ENCODE measurements around the gene RAET1G.
"Not testable (repeated sequence)": the region's sequence is repeated elsewhere in the genome, so short reads cannot be mapped to it uniquely, and the experiment has no call there.

The RAET1G gene

DNA sequence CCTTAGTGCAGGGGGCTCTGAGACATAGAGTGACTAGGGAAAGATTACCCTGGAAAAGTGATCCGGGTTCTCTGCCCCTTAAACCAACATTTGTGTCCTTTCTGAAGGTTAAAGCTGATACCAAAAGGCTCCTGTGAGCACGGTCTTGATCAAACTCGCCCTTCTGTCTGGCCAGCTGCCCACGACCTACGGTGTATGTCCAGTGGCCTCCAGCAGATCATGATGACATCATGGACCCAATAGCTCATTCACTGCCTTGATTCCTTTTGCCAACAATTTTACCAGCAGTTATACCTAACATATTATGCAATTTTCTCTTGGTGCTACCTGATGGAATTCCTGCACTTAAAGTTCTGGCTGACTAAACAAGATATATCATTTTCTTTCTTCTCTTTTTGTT lies 25.7 kb upstream of the RAET1G start:
- Histone ChIP-seq H3K27ac (ENCODE audit: low read length) (no peak overlapping the region), H3K4me3 (ENCODE audit: low read length) (no peak overlapping the region), H3K79me2 (ENCODE audit: low read length) (no peaks in the 10 kb centered on the region), H3K27me3 (replicated peaks; ENCODE audit: insufficient read depth, low read length) (peaks cover 60% of the 10 kb centered on the region), H3K9me3 (replicated peaks; ENCODE audit: insufficient read depth, low read length) (no peaks in the 10 kb centered on the region), H3K4me2 (ENCODE audit: low read depth, low read length) (no peak overlapping the region), H4K20me1 (ENCODE audit: insufficient read depth, low read length) (no peaks in the 10 kb centered on the region), H3K36me3 (replicated peaks; ENCODE audit: insufficient read depth, low read length) (no peaks in the 10 kb centered on the region), H3F3A (ENCODE audit: insufficient read depth, low read length) (no peaks in the 10 kb centered on the region), H2AFZ (ENCODE audit: low read length) (no peak overlapping the region), H3K9ac (ENCODE audit: low read length) (no peak overlapping the region), H3K4me1 (ENCODE audit: low read length) (no peaks in the 10 kb centered on the region), H3K9me2 (replicated peaks; ENCODE audit: insufficient read depth, low read length) (no peaks in the 10 kb centered on the region)
- TF ChIP-seq, protein P1, sequence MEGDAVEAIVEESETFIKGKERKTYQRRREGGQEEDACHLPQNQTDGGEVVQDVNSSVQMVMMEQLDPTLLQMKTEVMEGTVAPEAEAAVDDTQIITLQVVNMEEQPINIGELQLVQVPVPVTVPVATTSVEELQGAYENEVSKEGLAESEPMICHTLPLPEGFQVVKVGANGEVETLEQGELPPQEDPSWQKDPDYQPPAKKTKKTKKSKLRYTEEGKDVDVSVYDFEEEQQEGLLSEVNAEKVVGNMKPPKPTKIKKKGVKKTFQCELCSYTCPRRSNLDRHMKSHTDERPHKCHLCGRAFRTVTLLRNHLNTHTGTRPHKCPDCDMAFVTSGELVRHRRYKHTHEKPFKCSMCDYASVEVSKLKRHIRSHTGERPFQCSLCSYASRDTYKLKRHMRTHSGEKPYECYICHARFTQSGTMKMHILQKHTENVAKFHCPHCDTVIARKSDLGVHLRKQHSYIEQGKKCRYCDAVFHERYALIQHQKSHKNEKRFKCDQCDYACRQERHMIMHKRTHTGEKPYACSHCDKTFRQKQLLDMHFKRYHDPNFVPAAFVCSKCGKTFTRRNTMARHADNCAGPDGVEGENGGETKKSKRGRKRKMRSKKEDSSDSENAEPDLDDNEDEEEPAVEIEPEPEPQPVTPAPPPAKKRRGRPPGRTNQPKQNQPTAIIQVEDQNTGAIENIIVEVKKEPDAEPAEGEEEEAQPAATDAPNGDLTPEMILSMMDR (IDR thresholded peaks at IDR 0.05; ENCODE audit: low read length) = no peak
- no peak for TF ChIP-seq EZH2phosphoT487 (IDR thresholded peaks at IDR 0.05; ENCODE audit: low read length)
- no peak for TF ChIP-seq EZH2 (optimal IDR thresholded peaks at IDR 0.05; ENCODE audit: low read depth, low read length)
- no peak for DNase-seq

DNA sequence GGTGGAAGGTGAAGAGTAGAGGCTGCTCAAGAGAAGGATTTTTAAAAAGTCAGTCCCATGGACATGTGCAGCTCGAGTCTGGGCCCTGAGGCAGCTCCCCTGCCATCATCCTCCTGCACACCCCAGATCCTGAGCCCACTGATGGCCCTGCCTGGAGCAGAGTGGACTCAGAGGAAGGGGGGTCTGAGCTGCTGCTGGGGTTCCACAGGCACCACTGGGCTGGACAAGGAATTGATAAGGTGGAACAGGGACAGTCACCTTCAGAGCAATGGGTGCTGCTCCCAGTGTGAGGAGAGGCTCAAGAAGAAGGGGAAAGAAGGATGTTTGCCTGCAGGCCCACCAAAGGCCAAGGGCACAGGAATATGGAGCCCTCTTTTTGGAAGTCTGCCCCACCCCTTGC lies 25.1 kb upstream of the RAET1G start:
- Histone ChIP-seq H3K4me2 (ENCODE audit: low read depth, low read length) (no peak overlapping the region), H3K79me2 (ENCODE audit: low read length) (no peaks in the 10 kb centered on the region), H3K36me3 (replicated peaks; ENCODE audit: insufficient read depth, low read length) (no peaks in the 10 kb centered on the region), H3K27me3 (replicated peaks; ENCODE audit: insufficient read depth, low read length) (peaks cover 54% of the 10 kb centered on the region), H3F3A (ENCODE audit: insufficient read depth, low read length) (no peaks in the 10 kb centered on the region), H3K9ac (ENCODE audit: low read length) (no peak overlapping the region), H4K20me1 (ENCODE audit: insufficient read depth, low read length) (no peaks in the 10 kb centered on the region), H2AFZ (ENCODE audit: low read length) (no peak overlapping the region), H3K4me1 (ENCODE audit: low read length) (no peaks in the 10 kb centered on the region), H3K9me2 (replicated peaks; ENCODE audit: insufficient read depth, low read length) (no peaks in the 10 kb centered on the region), H3K9me3 (replicated peaks; ENCODE audit: insufficient read depth, low read length) (no peaks in the 10 kb centered on the region), H3K4me3 (ENCODE audit: low read length) (no peak overlapping the region), H3K27ac (ENCODE audit: low read length) (no peak overlapping the region)
- no peak for DNase-seq
- TF ChIP-seq EZH2 (optimal IDR thresholded peaks at IDR 0.05; ENCODE audit: low read depth, low read length) (no peak), EZH2phosphoT487 (IDR thresholded peaks at IDR 0.05; ENCODE audit: low read length) (no peak)
- TF ChIP-seq, protein P1 (IDR thresholded peaks at IDR 0.05; ENCODE audit: low read length) = no peak

DNA sequence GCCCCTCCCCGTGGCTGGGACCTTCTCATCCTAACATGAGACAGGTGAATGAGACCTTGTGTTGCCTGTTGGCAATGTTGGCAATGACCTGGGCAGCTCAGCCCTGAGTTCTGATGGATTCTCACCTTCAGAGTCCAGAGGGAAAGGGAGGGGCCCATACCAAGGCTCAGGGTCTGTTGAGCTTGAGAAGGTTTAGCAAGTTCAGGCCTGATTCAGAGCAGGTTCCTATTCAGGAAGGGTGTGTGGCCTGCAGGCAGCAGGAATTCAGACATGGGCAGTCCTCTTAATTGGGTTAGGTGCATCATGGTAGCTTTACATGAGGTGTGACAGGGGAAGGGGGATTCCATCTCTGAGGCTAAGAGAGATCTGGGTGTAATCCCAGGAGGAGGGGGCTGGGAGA lies 24.6 kb upstream of the RAET1G start:
- H3K4me1 ChIP-seq (ENCODE audit: low read length); H3K4me3 ChIP-seq (ENCODE audit: low read length); DNase-seq; H4K20me1 ChIP-seq (ENCODE audit: insufficient read depth, low read length); H3K27ac ChIP-seq (ENCODE audit: low read length); H3K9me2 ChIP-seq (replicated peaks; ENCODE audit: insufficient read depth, low read length); H3K9me3 ChIP-seq (replicated peaks; ENCODE audit: insufficient read depth, low read length); H2AFZ ChIP-seq (ENCODE audit: low read length); H3K36me3 ChIP-seq (replicated peaks; ENCODE audit: insufficient read depth, low read length); H3K9ac ChIP-seq (ENCODE audit: low read length); H3K4me2 ChIP-seq (ENCODE audit: low read depth, low read length); H3F3A ChIP-seq (ENCODE audit: insufficient read depth, low read length); H3K79me2 ChIP-seq (ENCODE audit: low read length): not testable (repeated sequence)
- H3K27me3 ChIP-seq (replicated peaks; ENCODE audit: insufficient read depth, low read length) = peaks cover 50% of the 10 kb centered on the region

- H3K27me3 ChIP-seq (replicated peaks; ENCODE audit: insufficient read depth, low read length) = peaks cover 50% of the 10 kb centered on the region
Observed at GRCh38 chr6:149946631-149947030, 23.7 kb upstream of the RAET1G start.

DNA sequence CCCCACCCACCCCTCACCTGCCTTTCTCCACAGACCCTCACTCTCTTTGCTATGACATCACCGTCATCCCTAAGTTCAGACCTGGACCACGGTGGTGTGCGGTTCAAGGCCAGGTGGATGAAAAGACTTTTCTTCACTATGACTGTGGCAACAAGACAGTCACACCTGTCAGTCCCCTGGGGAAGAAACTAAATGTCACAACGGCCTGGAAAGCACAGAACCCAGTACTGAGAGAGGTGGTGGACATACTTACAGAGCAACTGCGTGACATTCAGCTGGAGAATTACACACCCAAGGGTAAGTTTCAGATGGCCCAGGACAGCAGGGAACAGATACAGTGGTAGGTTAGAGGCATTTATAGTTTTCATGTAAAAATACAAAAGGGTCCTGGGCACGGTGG lies 22.4 kb upstream of the RAET1G start:
- H2AFZ ChIP-seq (ENCODE audit: low read length); H3K79me2 ChIP-seq (ENCODE audit: low read length); H3K9ac ChIP-seq (ENCODE audit: low read length); H3K4me1 ChIP-seq (ENCODE audit: low read length); H3K4me2 ChIP-seq (ENCODE audit: low read depth, low read length); H3K36me3 ChIP-seq (replicated peaks; ENCODE audit: insufficient read depth, low read length); H4K20me1 ChIP-seq (ENCODE audit: insufficient read depth, low read length); H3K9me3 ChIP-seq (replicated peaks; ENCODE audit: insufficient read depth, low read length); H3F3A ChIP-seq (ENCODE audit: insufficient read depth, low read length); H3K9me2 ChIP-seq (replicated peaks; ENCODE audit: insufficient read depth, low read length); DNase-seq; H3K4me3 ChIP-seq (ENCODE audit: low read length); H3K27ac ChIP-seq (ENCODE audit: low read length): not testable (repeated sequence)
- peaks cover 48% of the 10 kb centered on the region for H3K27me3 ChIP-seq (replicated peaks; ENCODE audit: insufficient read depth, low read length)

More at GRCh38 chr6:149946631-149947030, 23.7 kb upstream of the RAET1G start:
- H3F3A ChIP-seq (ENCODE audit: insufficient read depth, low read length); H3K4me1 ChIP-seq (ENCODE audit: low read length); DNase-seq; H3K9me2 ChIP-seq (replicated peaks; ENCODE audit: insufficient read depth, low read length); H3K9ac ChIP-seq (ENCODE audit: low read length); H3K27ac ChIP-seq (ENCODE audit: low read length); H3K4me2 ChIP-seq (ENCODE audit: low read depth, low read length); H4K20me1 ChIP-seq (ENCODE audit: insufficient read depth, low read length); H3K9me3 ChIP-seq (replicated peaks; ENCODE audit: insufficient read depth, low read length); H3K79me2 ChIP-seq (ENCODE audit: low read length); H2AFZ ChIP-seq (ENCODE audit: low read length); H3K4me3 ChIP-seq (ENCODE audit: low read length); H3K36me3 ChIP-seq (replicated peaks; ENCODE audit: insufficient read depth, low read length): not testable (repeated sequence)

- H3K9me3 ChIP-seq (replicated peaks; ENCODE audit: insufficient read depth, low read length); H3K4me1 ChIP-seq (ENCODE audit: low read length); H3K9ac ChIP-seq (ENCODE audit: low read length); H3K79me2 ChIP-seq (ENCODE audit: low read length); H2AFZ ChIP-seq (ENCODE audit: low read length); H3K4me2 ChIP-seq (ENCODE audit: low read depth, low read length); H3K9me2 ChIP-seq (replicated peaks; ENCODE audit: insufficient read depth, low read length); H4K20me1 ChIP-seq (ENCODE audit: insufficient read depth, low read length); DNase-seq; H3K4me3 ChIP-seq (ENCODE audit: low read length); H3K27ac ChIP-seq (ENCODE audit: low read length); H3K36me3 ChIP-seq (replicated peaks; ENCODE audit: insufficient read depth, low read length); H3F3A ChIP-seq (ENCODE audit: insufficient read depth, low read length): not testable (repeated sequence)
- peaks cover 44% of the 10 kb centered on the region for H3K27me3 ChIP-seq (replicated peaks; ENCODE audit: insufficient read depth, low read length)
Observed at GRCh38 chr6:149943321-149943720, 20.4 kb upstream of the RAET1G start.

Measured in MM.1S (cell line).